Keratinocyte (primary cell): Measurements from ENCODE around the gene GSS.

Experiments used
- EZH2 ChIP-seq: IDR thresholded peaks from one replicate; pipeline ENCODE4 v1.6.1; 2012; ENCODE audit warnings: inconsistent platforms, mild to moderate bottlenecking, low read length, moderate library complexity
- TF ChIP-seq, protein P1 (sequence below), 3 experiments: IDR thresholded peaks in 1 of 3; conservative IDR thresholded peaks in 1 of 3; optimal IDR thresholded peaks in 1 of 3; 2 replicates in 2 of 3; 3 replicates in 1 of 3; pipeline versions ENCODE3 to v1.5.1; 2011; ENCODE audit warnings: low read length in 3 of 3, mild to moderate bottlenecking in 3 of 3, moderate library complexity in 2 of 3, control low read depth in 1 of 3, inconsistent platforms in 1 of 3; ENCODE audit not compliant: insufficient read depth in 2 of 3; ENCODE audit errors: extremely low read depth in 1 of 3

GRCh38 chr20:34940081-34940481 lies 15.5 kb downstream of the GSS start:
- TF ChIP-seq EZH2: no peak
- TF ChIP-seq, protein P1, sequence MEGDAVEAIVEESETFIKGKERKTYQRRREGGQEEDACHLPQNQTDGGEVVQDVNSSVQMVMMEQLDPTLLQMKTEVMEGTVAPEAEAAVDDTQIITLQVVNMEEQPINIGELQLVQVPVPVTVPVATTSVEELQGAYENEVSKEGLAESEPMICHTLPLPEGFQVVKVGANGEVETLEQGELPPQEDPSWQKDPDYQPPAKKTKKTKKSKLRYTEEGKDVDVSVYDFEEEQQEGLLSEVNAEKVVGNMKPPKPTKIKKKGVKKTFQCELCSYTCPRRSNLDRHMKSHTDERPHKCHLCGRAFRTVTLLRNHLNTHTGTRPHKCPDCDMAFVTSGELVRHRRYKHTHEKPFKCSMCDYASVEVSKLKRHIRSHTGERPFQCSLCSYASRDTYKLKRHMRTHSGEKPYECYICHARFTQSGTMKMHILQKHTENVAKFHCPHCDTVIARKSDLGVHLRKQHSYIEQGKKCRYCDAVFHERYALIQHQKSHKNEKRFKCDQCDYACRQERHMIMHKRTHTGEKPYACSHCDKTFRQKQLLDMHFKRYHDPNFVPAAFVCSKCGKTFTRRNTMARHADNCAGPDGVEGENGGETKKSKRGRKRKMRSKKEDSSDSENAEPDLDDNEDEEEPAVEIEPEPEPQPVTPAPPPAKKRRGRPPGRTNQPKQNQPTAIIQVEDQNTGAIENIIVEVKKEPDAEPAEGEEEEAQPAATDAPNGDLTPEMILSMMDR (optimal IDR thresholded peaks at IDR 0.05 in 1 of 3, IDR thresholded peaks at IDR 0.05 in 1 of 3, conservative IDR thresholded peaks at IDR 0.05 in 1 of 3; ENCODE audit: extremely low read depth in 1 of 3, insufficient read depth in 2 of 3, low read length in 3 of 3): no peak
